Esophagus squamous epithelium (tissue), 5 donors: ENCODE data around the gene TNFRSF6B. TPM values are rescaled to one million over a fixed set of nuclear protein-coding genes. Genes with fewer than 3 reads are reported as not detected.

Experiments used
- DNase-seq: peaks from one replicate; lab custom pipeline; 2025; lab: John Stamatoyannopoulos, UW
- H3K27ac ChIP-seq, 4 donors: fragments of 200-600 bp; sonication (generic); one replicate each; pipeline ENCODE4 v1.5.1; 2016 to 2019; ENCODE audit warnings: mild to moderate bottlenecking in 1 of 4
- H3K27me3 ChIP-seq, 4 donors: fragments of 200-600 bp; sonication (generic); 1 replicate in 3 of 4; 2 replicates in 1 of 4; pipeline versions ENCODE4 v1.5.1 to v1.6.0; 2017 to 2021; ENCODE audit warnings: antibody characterized with exemption in 1 of 4
- H3K36me3 ChIP-seq, 3 donors: fragments of 200-600 bp; sonication (generic); one replicate each; pipeline ENCODE4 v1.5.1; 2016 to 2019
- H3K4me1 ChIP-seq, 3 donors: fragments of 200-600 bp; sonication (generic); one replicate each; pipeline ENCODE4 v1.5.1; 2017 to 2019
- H3K4me3 ChIP-seq, 4 donors: fragments of 200-600 bp; sonication (generic); 1 replicate in 3 of 4; 2 replicates in 1 of 4; pipeline ENCODE4 v1.5.1; 2016 to 2019; ENCODE audit warnings: mild to moderate bottlenecking in 2 of 4, moderate library complexity in 1 of 4
- H3K9me3 ChIP-seq, 3 donors: fragments of 200-600 bp; sonication (generic); one replicate each; pipeline ENCODE4 v1.5.1; 2016 to 2019
- CTCF ChIP-seq, 6 experiments: fragments of 450-650 bp in 4 of 6; fragments of 200-600 bp in 2 of 6; sonication (generic) in 2 of 6; IDR thresholded peaks; one replicate each; pipeline ENCODE4 v1.5.1; 2016 to 2019; ENCODE audit warnings: antibody characterized with exemption in 6 of 6, mild to moderate bottlenecking in 4 of 6, moderate library complexity in 4 of 6
- POLR2A ChIP-seq, 4 donors: fragments of 450-650 bp; IDR thresholded peaks; one replicate each; pipeline ENCODE4 v1.6.1; 2017; ENCODE audit warnings: antibody characterized with exemption in 4 of 4, mild to moderate bottlenecking in 4 of 4, moderate library complexity in 3 of 4
- WGBS, 2 donors: methylation state at CpG; one replicate each; pipeline ENCODE4 v1.1.5; 2018; 5-methylcytosine and 5-hydroxymethylcytosine counted together
- intact Hi-C: fragments of 100-400 bp; cut with DNase I; formaldehyde crosslinking; loops from one replicate; pipeline ENCODE4 v1.15.0; 2022
- total RNA-seq, 4 donors: library from RNA; depleted of rRNA; stranded (reverse); fragments of >200 nt; gene quantifications; one replicate each; pipeline ENCODE4 v1.1.0, GENCODE V29; 2016
- donor health status: DM: yes; HTN: yes; CAD: no.

The TNFRSF6B gene
- total RNA-seq, 4 donors from 2014 or later: 2.5 to 15.2 (median 10.6) TPM

DNA sequence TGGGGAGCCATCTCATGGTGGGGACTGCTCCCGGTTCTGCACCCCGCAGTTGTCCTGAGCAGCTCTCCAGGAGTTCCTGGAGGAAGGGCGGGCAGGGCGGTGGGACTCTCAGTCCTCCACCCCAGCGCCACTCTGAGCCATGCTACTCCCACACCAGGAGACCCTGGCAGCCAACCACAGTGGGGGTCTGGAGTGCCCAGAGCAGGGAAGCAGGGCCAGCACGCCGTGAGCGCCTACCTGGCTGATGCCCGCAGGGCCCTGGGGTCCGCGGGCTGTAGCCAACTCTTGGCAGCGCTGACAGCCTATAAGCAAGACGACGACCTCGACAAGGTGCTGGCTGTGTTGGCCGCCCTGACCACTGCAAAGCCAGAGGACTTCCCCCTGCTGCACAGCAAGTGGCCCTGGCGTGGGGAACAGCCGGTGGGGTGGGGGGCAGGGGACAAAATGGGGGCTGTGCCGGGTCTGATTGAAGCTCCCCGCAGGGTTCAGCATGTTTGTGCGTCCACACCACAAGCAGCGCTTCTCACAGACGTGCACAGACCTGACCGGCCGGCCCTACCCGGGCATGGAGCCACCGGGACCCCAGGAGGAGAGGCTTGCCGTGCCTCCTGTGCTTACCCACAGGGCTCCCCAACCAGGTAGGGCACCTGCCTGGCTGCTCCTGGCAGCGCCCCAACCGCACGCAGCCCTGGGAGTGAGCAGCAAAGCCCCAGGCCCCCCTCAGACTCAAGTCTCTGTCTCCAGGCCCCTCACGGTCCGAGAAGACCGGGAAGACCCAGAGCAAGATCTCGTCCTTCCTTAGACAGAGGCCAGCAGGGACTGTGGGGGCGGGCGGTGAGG, 1.6 kb upstream of the TNFRSF6B start:
- Histone ChIP-seq H3K36me3 (peaks cover 0 to 7% (median 0%) of the 10 kb centered on the region in 3 donors), H3K27ac (peak overlapping the region in 1 of 4 donors; percentile 49), H3K4me1 (peaks cover 37 to 88% (median 76%) of the 10 kb centered on the region in 3 donors), H3K4me3 (no peak overlapping the region), H3K9me3 (no peaks in the 10 kb centered on the region), H3K27me3 (no peaks in the 10 kb centered on the region)
- intact Hi-C loops: no loop called here
- 46% methylated on average over 11 of the region's 37 CpGs; no CpG with 5 or more reads in 1 of the 2 donors for WGBS, 2 donors
- TF ChIP-seq CTCF (IDR thresholded peaks at IDR 0.05) (no peak), POLR2A (IDR thresholded peaks at IDR 0.05) (no peak)
- DNase-seq: no peak

GRCh38 chr20:63695424-63696305, 787 bp upstream of the TNFRSF6B start:
- 0% methylated on average over 1 of the region's 25 CpGs; no CpG with 5 or more reads in 1 of the 2 donors for WGBS, 2 donors
- Histone ChIP-seq H3K4me3 (no peak overlapping the region), H3K36me3 (peaks cover 0 to 11% (median 0%) of the 10 kb centered on the region in 3 donors), H3K4me1 (peaks cover 36 to 83% (median 78%) of the 10 kb centered on the region in 3 donors), H3K9me3 (no peaks in the 10 kb centered on the region), H3K27ac (peak overlapping the region in 3 of 4 donors; percentile 38 to 63 (median 49)), H3K27me3 (no peaks in the 10 kb centered on the region)
- DNase-seq: no peak
- intact Hi-C loops: no loop called here
- TF ChIP-seq POLR2A (IDR thresholded peaks at IDR 0.05) (no peak), CTCF (IDR thresholded peaks at IDR 0.05) (no peak)

GRCh38 chr20:63696306-63696627, 185 bp upstream of the TNFRSF6B start:
- Histone ChIP-seq H3K27me3 (no peaks in the 10 kb centered on the region), H3K27ac (peak overlapping the region in 3 of 4 donors; percentile 38 to 63 (median 49)), H3K36me3 (peaks cover 0 to 11% (median 0%) of the 10 kb centered on the region in 3 donors), H3K4me3 (peak overlapping the region; percentile 9 to 59 (median 29)), H3K4me1 (peaks cover 32 to 77% (median 72%) of the 10 kb centered on the region in 3 donors), H3K9me3 (no peaks in the 10 kb centered on the region)
- no peak for DNase-seq
- intact Hi-C loops: no loop called here
- no peak for TF ChIP-seq CTCF (IDR thresholded peaks at IDR 0.05)
- no peak for TF ChIP-seq POLR2A (IDR thresholded peaks at IDR 0.05)
- WGBS, 2 donors: 0 to 20% methylated on average over 1 of the region's 6 CpGs

DNA sequence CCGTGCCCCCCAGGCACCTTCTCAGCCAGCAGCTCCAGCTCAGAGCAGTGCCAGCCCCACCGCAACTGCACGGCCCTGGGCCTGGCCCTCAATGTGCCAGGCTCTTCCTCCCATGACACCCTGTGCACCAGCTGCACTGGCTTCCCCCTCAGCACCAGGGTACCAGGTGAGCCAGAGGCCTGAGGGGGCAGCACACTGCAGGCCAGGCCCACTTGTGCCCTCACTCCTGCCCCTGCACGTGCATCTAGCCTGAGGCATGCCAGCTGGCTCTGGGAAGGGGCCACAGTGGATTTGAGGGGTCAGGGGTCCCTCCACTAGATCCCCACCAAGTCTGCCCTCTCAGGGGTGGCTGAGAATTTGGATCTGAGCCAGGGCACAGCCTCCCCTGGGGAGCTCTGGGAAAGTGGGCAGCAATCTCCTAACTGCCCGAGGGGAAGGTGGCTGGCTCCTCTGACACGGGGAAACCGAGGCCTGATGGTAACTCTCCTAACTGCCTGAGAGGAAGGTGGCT, 960 bp downstream of the TNFRSF6B start:
- WGBS, 2 donors: 66% methylated on average over 3 of the region's 7 CpGs; no CpG with 5 or more reads in 1 of the 2 donors
- H3K4me1 ChIP-seq: peaks cover 32 to 65% (median 62%) of the 10 kb centered on the region in 3 donors
- TF ChIP-seq CTCF (IDR thresholded peaks at IDR 0.05) (no peak), POLR2A (IDR thresholded peaks at IDR 0.05) (no peak)

More for the DNA sequence above, 960 bp downstream of the TNFRSF6B start:
- no peaks in the 10 kb centered on the region for H3K27me3 ChIP-seq
- peaks cover 0 to 11% (median 0%) of the 10 kb centered on the region in 3 donors for H3K36me3 ChIP-seq
- no peak for DNase-seq
- intact Hi-C loops: no loop called here
- H3K27ac ChIP-seq: peak overlapping the region in 2 of 4 donors; percentile 49 to 63
- no peaks in the 10 kb centered on the region for H3K9me3 ChIP-seq
- H3K4me3 ChIP-seq: peak overlapping the region; percentile 9 to 59 (median 29)
